DMS 273 (cell line): ENCODE data around the gene RFK.
"Not testable (repeated sequence)": the region's sequence is repeated elsewhere in the genome, so short reads cannot be mapped to it uniquely, and the experiment has no call there.

ENCODE experiments used
- DNase-seq: peaks from one replicate; lab custom pipeline; 2025; ENCODE audit not compliant: unreplicated experiment; lab: John Stamatoyannopoulos, UW

Gene RFK

GRCh38 chr9:76372336-76372735 is 21.9 kb downstream of the RFK start:
- DNase-seq = no peak

- DNase-seq = no peak
Measured at GRCh38 chr9:76371901-76372300, 22.3 kb downstream of the RFK start.

GRCh38 chr9:76370396-76371023 is 23.7 kb downstream of the RFK start:
- no peak for DNase-seq

GRCh38 chr9:76369583-76369982 is 24.6 kb downstream of the RFK start:
- DNase-seq = peak; percentile 63

- DNase-seq = no peak
Measured at GRCh38 chr9:76366275-76366674, 28.0 kb downstream of the RFK start.

- no peak for DNase-seq
Measured at GRCh38 chr9:76365028-76365427, 29.2 kb downstream of the RFK start.

GRCh38 chr9:76363032-76363395 is 31.2 kb downstream of the RFK start:
- DNase-seq = no peak

- DNase-seq = not testable (repeated sequence)
Measured at GRCh38 chr9:76362332-76363031, 31.7 kb downstream of the RFK start.

- no peak for DNase-seq
Measured at GRCh38 chr9:76359766-76360165, 34.5 kb downstream of the RFK start.

- DNase-seq = no peak
Measured at GRCh38 chr9:76359365-76359764, 34.9 kb downstream of the RFK start.

GRCh38 chr9:76358628-76359280 is 35.5 kb downstream of the RFK start:
- no peak for DNase-seq

GRCh38 chr9:76357555-76357954 is 36.7 kb downstream of the RFK start:
- DNase-seq = no peak

GRCh38 chr9:76355886-76356285 is 38.3 kb downstream of the RFK start:
- no peak for DNase-seq

GRCh38 chr9:76354221-76354620 is 40.0 kb downstream of the RFK start:
- DNase-seq = no peak

GRCh38 chr9:76353280-76353679 is 40.9 kb downstream of the RFK start:
- no peak for DNase-seq

GRCh38 chr9:76352026-76352620 is 42.1 kb downstream of the RFK start:
- DNase-seq = no peak

- no peak for DNase-seq
Measured at GRCh38 chr9:76351006-76351405, 43.2 kb downstream of the RFK start.

- DNase-seq = no peak
Measured at GRCh38 chr9:76349865-76350264, 44.4 kb downstream of the RFK start.

GRCh38 chr9:76342858-76343257 is 51.4 kb downstream of the RFK start:
- no peak for DNase-seq

- no peak for DNase-seq
Measured at GRCh38 chr9:76342201-76342600, 52.0 kb downstream of the RFK start.

- no peak for DNase-seq
Measured at GRCh38 chr9:76341616-76342015, 52.6 kb downstream of the RFK start.

GRCh38 chr9:76338418-76338817 is 55.8 kb downstream of the RFK start:
- no peak for DNase-seq
